ENCODE results near the gene SRSF7. TPM values are rescaled to one million over a fixed set of nuclear protein-coding genes. Genes with fewer than 3 reads are reported as not detected.
"Not testable (repeated sequence)": the region's sequence is repeated elsewhere in the genome, so short reads cannot be mapped to it uniquely, and the experiment has no call there.

SRSF7 gene
- total RNA-seq (100 to 1,000 TPM; 104 to 114 TPM), polyA plus RNA-seq (ENCODE audit: insufficient read depth, low read depth, low replicate concordance) (169 TPM)
- long read RNA-seq, donor 1, transcript SRSF7-209 (7 exons, 2,453 nt), result minor isoform, 14 of 100 reads
- long read RNA-seq, donor 1, transcript SRSF7-204 (9 exons, 2,857 nt), result minor isoform, 5 of 100 reads
- long read RNA-seq, donor 1, transcript SRSF7-201 (8 exons, 2,489 nt), result major isoform, 56 of 100 reads
- long read RNA-seq, donor 1, partial matches to known transcripts, result 19 of 100 reads
- long read RNA-seq, donor 1, other reads (novel, unspliced or antisense), result 0 of 100 reads
- long read RNA-seq, donor 2, transcript SRSF7-204 (9 exons, 2,857 nt), result minor isoform, 5 of 51 reads
- long read RNA-seq, donor 2, transcript SRSF7-209 (7 exons, 2,453 nt), result minor isoform, 10 of 51 reads
- long read RNA-seq, donor 2, transcript SRSF7-201 (8 exons, 2,489 nt), result major isoform, 22 of 51 reads
- long read RNA-seq, donor 2, partial matches to known transcripts, result 10 of 51 reads
- long read RNA-seq, donor 2, other reads (novel, unspliced or antisense), result 0 of 51 reads

- peak within 1 kb of the TSS; percentile 86 to 88 for H3K4me3 ChIP-seq
- intact Hi-C loops (cut with DNase I; ENCODE audit: low total_unique reads), result no loop called here
- TF ChIP-seq CTCF (IDR thresholded peaks at IDR 0.05) (no peak), POLR2A (IDR thresholded peaks at IDR 0.05) (peak; percentile 98)
- peaks cover 28% of the 10 kb centered on the region for H3K4me1 ChIP-seq
- peak; percentile 99 for DNase-seq
- no peaks in the 10 kb centered on the region for H3K27me3 ChIP-seq
- H3K27ac ChIP-seq, result peak within 1 kb of the TSS; percentile 98 to 100
- 0 to 1% methylated on average over 45 to 68 of the region's 68 CpGs for WGBS, 2 donors
- H3K9me3 ChIP-seq, result no peaks in the 10 kb centered on the region
- H3K36me3 ChIP-seq (ENCODE audit: low read depth, missing control alignments), result no peaks in the 10 kb centered on the region
Measured at GRCh38 chr2:38750891-38751595, at the start of gene SRSF7. SRSF7 (minus strand) TSS chr2:38751361; CDS start chr2:38751256, 105 bp downstream.

DNA sequence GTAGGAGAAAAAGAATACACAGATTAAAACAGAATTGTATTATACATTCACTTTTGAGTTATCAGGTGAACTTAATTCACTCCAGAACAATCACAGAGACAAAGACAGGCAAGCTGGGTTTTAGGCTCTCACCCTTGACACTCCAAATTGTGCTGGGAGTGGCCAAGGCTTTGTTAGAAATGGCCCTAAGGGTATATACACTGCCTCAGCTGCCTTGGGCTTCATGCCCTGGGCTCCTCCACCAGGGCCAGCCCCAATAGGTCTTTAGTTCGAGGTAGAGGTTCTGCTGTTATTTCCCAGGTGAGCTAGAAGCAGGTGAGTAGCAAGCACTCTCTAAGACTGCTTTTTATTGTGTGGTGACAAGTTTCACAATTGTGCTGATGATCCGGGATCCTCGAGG lies 46.8 kb upstream of the SRSF7 start:
- intact Hi-C loops (cut with DNase I; ENCODE audit: low total_unique reads), result no loop called here
- Histone ChIP-seq H3K27me3 (no peaks in the 10 kb centered on the region), H3K27ac (no peak overlapping the region), H3K4me3 (no peak overlapping the region), H3K36me3 (ENCODE audit: low read depth, missing control alignments) (no peaks in the 10 kb centered on the region), H3K4me1 (no peaks in the 10 kb centered on the region), H3K9me3 (no peaks in the 10 kb centered on the region)
- DNase-seq, result no peak
- TF ChIP-seq CTCF (IDR thresholded peaks at IDR 0.05) (no peak), POLR2A (IDR thresholded peaks at IDR 0.05) (no peak)
- WGBS, 2 donors, result 88 to 92% methylated on average over 3 of the region's 3 CpGs

GRCh38 chr2:38797250-38797676 lies 46.1 kb upstream of the SRSF7 start:
- WGBS, 2 donors, result 77 to 85% methylated on average over 10 of the region's 10 CpGs

GRCh38 chr2:38795016-38795415 lies 43.9 kb upstream of the SRSF7 start:
- H3K36me3 ChIP-seq (ENCODE audit: low read depth, missing control alignments); H3K27ac ChIP-seq; H3K4me1 ChIP-seq; intact Hi-C loops (cut with DNase I; ENCODE audit: low total_unique reads); H3K27me3 ChIP-seq; H3K4me3 ChIP-seq; DNase-seq; H3K9me3 ChIP-seq: not testable (repeated sequence)
- 83 to 84% methylated on average over 7 of the region's 7 CpGs for WGBS, 2 donors

More at GRCh38 chr2:38797250-38797676, 46.1 kb upstream of the SRSF7 start:
- no peak for DNase-seq
- TF ChIP-seq CTCF (IDR thresholded peaks at IDR 0.05), result no peak
- no peak for TF ChIP-seq POLR2A (IDR thresholded peaks at IDR 0.05)
- H3K9me3 ChIP-seq, result no peaks in the 10 kb centered on the region
- H3K27ac ChIP-seq, result no peak overlapping the region
- no peaks in the 10 kb centered on the region for H3K36me3 ChIP-seq (ENCODE audit: low read depth, missing control alignments)
- H3K27me3 ChIP-seq, result no peaks in the 10 kb centered on the region
- H3K4me1 ChIP-seq, result no peaks in the 10 kb centered on the region
- intact Hi-C loops (cut with DNase I; ENCODE audit: low total_unique reads), result no loop called here
- no peak overlapping the region for H3K4me3 ChIP-seq

DNA sequence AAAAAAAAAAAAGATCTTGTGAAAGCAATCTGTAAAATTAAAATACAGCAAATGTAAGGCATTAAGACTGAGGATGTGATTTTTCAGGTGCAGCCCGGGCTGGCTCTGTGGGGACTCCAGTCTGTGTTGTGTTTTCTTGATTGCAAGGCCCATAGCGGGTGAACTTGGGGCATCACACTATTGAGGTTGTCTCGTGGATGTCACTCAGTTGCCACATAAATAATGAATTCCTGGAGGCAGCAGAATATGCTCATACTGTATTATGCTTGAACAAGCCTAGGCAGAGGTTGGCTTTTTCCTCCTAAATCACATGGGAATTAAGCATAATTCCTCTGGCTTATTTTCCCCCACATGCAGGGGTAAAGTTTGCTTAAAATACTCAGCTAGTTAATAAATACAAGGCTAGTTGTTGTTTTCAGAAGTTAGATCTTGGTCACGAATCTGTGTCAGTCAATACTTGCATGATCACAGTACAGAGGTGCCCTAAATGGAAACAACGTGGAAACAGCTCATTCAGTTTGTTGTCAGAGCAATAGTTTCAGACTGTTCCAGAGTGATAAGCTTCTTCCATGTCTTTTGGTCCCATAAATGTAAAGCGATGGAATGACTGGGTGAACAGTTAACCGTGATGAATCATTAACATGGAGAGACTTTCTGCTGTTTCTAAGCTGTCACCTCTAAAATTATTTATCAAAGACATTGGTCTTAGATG lies 43.2 kb upstream of the SRSF7 start:
- no peaks in the 10 kb centered on the region for H3K9me3 ChIP-seq
- 71 to 86% methylated on average over 7 of the region's 7 CpGs for WGBS, 2 donors
- no peak overlapping the region for H3K4me3 ChIP-seq
- H3K27ac ChIP-seq, result no peak overlapping the region
- DNase-seq, result no peak
- H3K27me3 ChIP-seq, result no peaks in the 10 kb centered on the region
- no peak for TF ChIP-seq CTCF (IDR thresholded peaks at IDR 0.05)
- TF ChIP-seq POLR2A (IDR thresholded peaks at IDR 0.05), result no peak
- H3K36me3 ChIP-seq (ENCODE audit: low read depth, missing control alignments), result no peaks in the 10 kb centered on the region
- H3K4me1 ChIP-seq, result no peaks in the 10 kb centered on the region
- intact Hi-C loops (cut with DNase I; ENCODE audit: low total_unique reads), result no loop called here
